ENCODE data around the gene PRPF18. TPM values are rescaled to one million over a fixed set of nuclear protein-coding genes. Genes with fewer than 3 reads are reported as not detected.

The PRPF18 gene
- total and polyA plus RNA-seq, 5 donors from 2014 or later: 29.6 to 43.7 (median 40.9) TPM

DNA sequence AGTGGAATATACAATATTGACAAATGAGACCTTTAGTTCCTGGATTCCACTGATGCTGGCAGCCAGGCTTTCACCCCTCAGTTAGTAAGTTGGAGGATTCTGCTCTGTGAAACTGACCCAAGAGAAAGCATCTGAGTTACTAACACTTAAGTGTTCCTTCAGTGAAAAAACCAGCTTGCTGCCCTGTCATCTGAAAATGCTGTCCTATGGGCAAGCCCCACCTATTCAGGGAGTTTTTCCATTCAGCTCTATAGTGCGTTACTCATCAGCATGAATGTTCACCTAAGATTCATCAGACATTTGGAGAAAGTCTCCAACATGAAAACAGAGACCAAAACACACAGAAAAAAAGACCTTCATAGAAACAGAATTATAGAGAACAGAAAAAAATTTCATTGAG lies 37.9 kb downstream of the PRPF18 start:
- ATAC-seq (ENCODE audit: low read depth in 2 of 2) (no peak), DNase-seq (no peak)
- H3K27me3 Mint-ChIP-seq: no peaks in the 10 kb centered on the region
- H3K4me1 ChIP-seq (ENCODE audit: control insufficient read depth, insufficient read depth, low read length, poor library complexity, severe bottlenecking): no peaks in the 10 kb centered on the region
- no peak overlapping the region for H3K4me3 ChIP-seq (ENCODE audit: low read depth, low read length)
- no peaks in the 10 kb centered on the region for H3K9me3 Mint-ChIP-seq
- no peak overlapping the region for H3K27ac Mint-ChIP-seq
- H3K36me3 Mint-ChIP-seq: peaks cover 33% of the 10 kb centered on the region
- H3K27ac ChIP-seq (ENCODE audit: insufficient read depth, low read length, poor library complexity, severe bottlenecking): no peak overlapping the region
- H3K27me3 ChIP-seq (ENCODE audit: control insufficient read depth, insufficient read depth, low read length): no peaks in the 10 kb centered on the region
- H3K36me3 ChIP-seq (ENCODE audit: control insufficient read depth, insufficient read depth, low read length): peaks cover 46% of the 10 kb centered on the region
- peaks cover 0 to 15% (median 1%) of the 10 kb centered on the region in 4 donors for H3K4me1 Mint-ChIP-seq
- H3K4me3 Mint-ChIP-seq: no peak overlapping the region
- H3K9me3 ChIP-seq (ENCODE audit: control insufficient read depth in 2 of 2, low read length in 2 of 2): no peaks in the 10 kb centered on the region

DNA sequence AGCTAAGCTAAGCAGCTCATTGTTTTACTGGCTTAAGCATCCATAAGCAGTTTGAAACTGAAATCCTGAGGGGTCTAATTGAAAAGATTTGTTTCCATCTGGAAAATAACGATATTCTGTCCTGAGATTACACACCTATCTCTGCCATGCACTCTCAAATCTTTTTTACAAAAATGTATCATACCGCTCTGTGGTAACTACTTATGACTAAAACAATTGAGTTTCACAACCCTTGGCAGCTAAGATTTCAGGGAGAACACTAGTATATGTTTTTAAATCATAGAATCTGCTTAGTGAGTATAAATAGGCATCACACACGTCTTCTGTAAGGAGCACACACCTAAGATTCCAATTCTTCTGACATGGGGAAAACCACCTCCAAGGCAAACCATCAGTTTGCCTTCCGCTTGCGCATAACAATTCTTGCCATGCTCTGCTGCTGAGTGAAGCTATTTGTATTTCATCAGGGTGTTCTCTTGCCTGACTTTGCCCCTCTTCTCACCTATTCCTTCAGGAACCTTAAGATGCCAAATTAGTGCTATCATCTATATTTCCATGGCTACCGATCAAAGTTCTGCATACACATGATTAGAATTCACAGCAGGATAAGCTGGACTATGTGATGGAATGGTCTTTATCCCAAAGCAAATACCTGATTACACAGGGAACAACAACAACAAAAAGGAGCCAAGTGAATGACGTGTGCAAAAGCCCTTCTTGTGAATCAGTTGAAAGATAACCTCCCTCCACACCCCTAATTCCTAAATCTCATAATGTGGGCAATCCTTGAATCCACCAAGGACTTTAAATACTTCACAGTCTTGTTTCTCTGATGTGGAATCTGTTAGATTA lies 40.9 kb downstream of the PRPF18 start:
- H3K4me3 Mint-ChIP-seq: no peak overlapping the region
- Histone ChIP-seq H3K27me3 (ENCODE audit: control insufficient read depth, insufficient read depth, low read length) (no peaks in the 10 kb centered on the region), H3K9me3 (ENCODE audit: control insufficient read depth in 2 of 2, low read length in 2 of 2) (no peaks in the 10 kb centered on the region), H3K36me3 (ENCODE audit: control insufficient read depth, insufficient read depth, low read length) (peaks cover 55% of the 10 kb centered on the region), H3K4me3 (ENCODE audit: low read depth, low read length) (no peak overlapping the region), H3K4me1 (ENCODE audit: control insufficient read depth, insufficient read depth, low read length, poor library complexity, severe bottlenecking) (no peaks in the 10 kb centered on the region), H3K27ac (ENCODE audit: insufficient read depth, low read length, poor library complexity, severe bottlenecking) (no peak overlapping the region)
- H3K27ac Mint-ChIP-seq: no peak overlapping the region
- H3K4me1 Mint-ChIP-seq: peaks cover 0 to 5% (median 1%) of the 10 kb centered on the region in 4 donors
- ATAC-seq (ENCODE audit: low read depth in 2 of 2) (no peak), DNase-seq (no peak)
- H3K36me3 Mint-ChIP-seq: peaks cover 36% of the 10 kb centered on the region
- H3K9me3 Mint-ChIP-seq: no peaks in the 10 kb centered on the region
- no peaks in the 10 kb centered on the region for H3K27me3 Mint-ChIP-seq

DNA sequence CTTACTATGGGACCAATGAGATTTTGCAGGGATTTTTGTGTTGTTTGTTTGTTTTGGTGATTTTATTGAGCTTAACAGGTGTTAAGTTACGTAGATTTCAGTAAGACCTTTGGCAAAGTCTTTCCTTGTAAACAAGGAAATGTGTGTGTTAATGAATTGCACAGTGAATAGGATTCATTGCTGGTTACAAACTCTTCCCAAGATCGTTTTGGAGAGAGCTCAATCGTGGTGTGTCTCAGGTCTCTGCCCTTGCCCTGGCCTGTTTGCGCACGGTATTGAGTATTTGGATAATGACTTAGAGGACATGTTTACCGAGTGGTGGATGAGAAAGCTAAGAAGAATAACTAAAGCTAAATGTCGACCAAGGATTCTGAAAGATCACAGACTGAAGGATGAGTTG lies 41.9 kb downstream of the PRPF18 start:
- Mint-ChIP-seq H3K4me1 (peaks cover 0 to 5% (median 1%) of the 10 kb centered on the region in 4 donors), H3K4me3 (no peak overlapping the region), H3K9me3 (no peaks in the 10 kb centered on the region), H3K36me3 (peaks cover 45% of the 10 kb centered on the region), H3K27me3 (no peaks in the 10 kb centered on the region), H3K27ac (peak overlapping the region in 1 of 3 donors; percentile 6)
- H3K4me1 ChIP-seq (ENCODE audit: control insufficient read depth, insufficient read depth, low read length, poor library complexity, severe bottlenecking): no peaks in the 10 kb centered on the region
- no peak overlapping the region for H3K27ac ChIP-seq (ENCODE audit: insufficient read depth, low read length, poor library complexity, severe bottlenecking)
- DNase-seq (no peak), ATAC-seq (ENCODE audit: low read depth in 2 of 2) (no peak)
- no peak overlapping the region for H3K4me3 ChIP-seq (ENCODE audit: low read depth, low read length)
- no peaks in the 10 kb centered on the region for H3K27me3 ChIP-seq (ENCODE audit: control insufficient read depth, insufficient read depth, low read length)
- no peaks in the 10 kb centered on the region for H3K9me3 ChIP-seq (ENCODE audit: control insufficient read depth in 2 of 2, low read length in 2 of 2)
- H3K36me3 ChIP-seq (ENCODE audit: control insufficient read depth, insufficient read depth, low read length): peaks cover 60% of the 10 kb centered on the region

DNA sequence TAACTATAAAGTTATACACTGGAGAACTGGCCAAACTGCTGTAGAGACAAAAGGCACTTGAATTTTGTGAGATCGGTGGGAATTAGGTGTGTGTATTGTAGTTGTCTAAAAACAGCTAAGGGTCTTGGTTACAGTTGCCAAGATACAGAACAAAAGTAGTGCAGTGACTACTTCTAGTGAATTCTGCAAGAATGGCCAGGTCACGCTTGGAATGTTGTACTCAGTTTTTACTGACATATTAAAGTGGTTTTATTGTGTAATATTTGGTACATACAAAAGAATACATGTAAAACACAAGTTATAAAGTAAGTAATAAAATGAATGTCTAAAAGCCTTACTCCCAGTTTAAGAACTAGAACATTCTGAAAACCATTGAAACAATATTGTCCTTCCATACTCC lies 42.4 kb downstream of the PRPF18 start:
- no peak for DNase-seq
- no peaks in the 10 kb centered on the region for H3K27me3 ChIP-seq (ENCODE audit: control insufficient read depth, insufficient read depth, low read length)
- no peak overlapping the region for H3K27ac Mint-ChIP-seq
- peaks cover 0 to 5% (median 1%) of the 10 kb centered on the region in 4 donors for H3K4me1 Mint-ChIP-seq
- no peak overlapping the region for H3K27ac ChIP-seq (ENCODE audit: insufficient read depth, low read length, poor library complexity, severe bottlenecking)
- no peak for ATAC-seq (ENCODE audit: low read depth in 2 of 2)
- H3K9me3 ChIP-seq (ENCODE audit: control insufficient read depth in 2 of 2, low read length in 2 of 2): no peaks in the 10 kb centered on the region
- peaks cover 60% of the 10 kb centered on the region for H3K36me3 ChIP-seq (ENCODE audit: control insufficient read depth, insufficient read depth, low read length)
- H3K36me3 Mint-ChIP-seq: peaks cover 48% of the 10 kb centered on the region
- no peaks in the 10 kb centered on the region for H3K27me3 Mint-ChIP-seq
- no peaks in the 10 kb centered on the region for H3K9me3 Mint-ChIP-seq
- H3K4me1 ChIP-seq (ENCODE audit: control insufficient read depth, insufficient read depth, low read length, poor library complexity, severe bottlenecking): no peaks in the 10 kb centered on the region
- H3K4me3 ChIP-seq (ENCODE audit: low read depth, low read length): no peak overlapping the region
- H3K4me3 Mint-ChIP-seq: no peak overlapping the region

DNA sequence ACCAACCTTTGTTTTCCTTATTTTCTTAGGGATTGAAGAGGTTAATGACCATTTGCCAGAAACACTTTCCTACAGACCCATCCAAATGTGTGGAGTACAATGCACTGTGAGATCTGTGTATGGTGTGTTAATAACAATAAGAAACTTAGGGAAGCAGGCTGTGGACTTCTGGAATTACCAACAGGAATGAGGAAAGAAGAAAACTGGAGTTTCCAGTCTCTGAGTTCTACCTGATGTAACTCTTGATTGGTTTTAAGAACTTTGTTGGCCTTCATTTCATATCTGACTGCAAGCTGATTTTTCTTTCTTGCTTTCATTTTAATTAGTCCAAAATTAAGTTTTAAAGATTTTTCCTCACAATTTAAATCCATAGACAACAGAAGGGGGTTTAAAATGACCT lies 43.5 kb downstream of the PRPF18 start:
- Mint-ChIP-seq H3K27ac (no peak overlapping the region), H3K4me3 (no peak overlapping the region), H3K9me3 (no peaks in the 10 kb centered on the region), H3K4me1 (peaks cover 0 to 5% (median 1%) of the 10 kb centered on the region in 4 donors), H3K27me3 (no peaks in the 10 kb centered on the region), H3K36me3 (peaks cover 49% of the 10 kb centered on the region)
- no peaks in the 10 kb centered on the region for H3K27me3 ChIP-seq (ENCODE audit: control insufficient read depth, insufficient read depth, low read length)
- no peak overlapping the region for H3K27ac ChIP-seq (ENCODE audit: insufficient read depth, low read length, poor library complexity, severe bottlenecking)
- ATAC-seq (ENCODE audit: low read depth in 2 of 2): no peak
- no peak for DNase-seq
- peaks cover 53% of the 10 kb centered on the region for H3K36me3 ChIP-seq (ENCODE audit: control insufficient read depth, insufficient read depth, low read length)
- H3K9me3 ChIP-seq (ENCODE audit: control insufficient read depth in 2 of 2, low read length in 2 of 2): no peaks in the 10 kb centered on the region
- H3K4me3 ChIP-seq (ENCODE audit: low read depth, low read length): no peak overlapping the region
- no peaks in the 10 kb centered on the region for H3K4me1 ChIP-seq (ENCODE audit: control insufficient read depth, insufficient read depth, low read length, poor library complexity, severe bottlenecking)

DNA sequence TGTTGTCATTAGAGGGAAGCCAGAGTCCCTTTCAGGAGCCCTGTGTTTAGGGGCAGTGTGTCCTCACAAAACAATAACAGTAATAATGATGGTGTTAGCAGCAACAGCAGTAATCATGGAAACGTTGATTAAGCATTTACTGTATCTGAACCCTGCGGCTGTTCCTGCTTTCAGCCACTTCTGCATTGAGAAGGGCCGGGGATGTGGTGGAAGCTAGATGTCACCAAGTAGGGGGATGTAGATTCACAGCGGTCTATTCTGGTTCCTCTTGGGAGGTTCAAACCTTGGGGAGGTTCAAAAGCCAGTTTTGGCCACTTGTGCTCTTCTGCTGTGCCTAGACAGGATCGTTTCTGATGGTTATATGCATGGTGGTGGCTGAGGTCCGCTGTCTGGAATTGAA lies 44.8 kb downstream of the PRPF18 start:
- Histone ChIP-seq H3K4me1 (ENCODE audit: control insufficient read depth, insufficient read depth, low read length, poor library complexity, severe bottlenecking) (no peaks in the 10 kb centered on the region), H3K36me3 (ENCODE audit: control insufficient read depth, insufficient read depth, low read length) (peaks cover 49% of the 10 kb centered on the region), H3K4me3 (ENCODE audit: low read depth, low read length) (no peak overlapping the region), H3K27ac (ENCODE audit: insufficient read depth, low read length, poor library complexity, severe bottlenecking) (no peak overlapping the region), H3K27me3 (ENCODE audit: control insufficient read depth, insufficient read depth, low read length) (no peaks in the 10 kb centered on the region), H3K9me3 (ENCODE audit: control insufficient read depth in 2 of 2, low read length in 2 of 2) (no peaks in the 10 kb centered on the region)
- Mint-ChIP-seq H3K9me3 (no peaks in the 10 kb centered on the region), H3K36me3 (peaks cover 57% of the 10 kb centered on the region), H3K27me3 (no peaks in the 10 kb centered on the region), H3K4me1 (peaks cover 0 to 5% (median 1%) of the 10 kb centered on the region in 4 donors), H3K27ac (no peak overlapping the region), H3K4me3 (no peak overlapping the region)
- ATAC-seq (ENCODE audit: low read depth in 2 of 2) (no peak), DNase-seq (no peak)

DNA sequence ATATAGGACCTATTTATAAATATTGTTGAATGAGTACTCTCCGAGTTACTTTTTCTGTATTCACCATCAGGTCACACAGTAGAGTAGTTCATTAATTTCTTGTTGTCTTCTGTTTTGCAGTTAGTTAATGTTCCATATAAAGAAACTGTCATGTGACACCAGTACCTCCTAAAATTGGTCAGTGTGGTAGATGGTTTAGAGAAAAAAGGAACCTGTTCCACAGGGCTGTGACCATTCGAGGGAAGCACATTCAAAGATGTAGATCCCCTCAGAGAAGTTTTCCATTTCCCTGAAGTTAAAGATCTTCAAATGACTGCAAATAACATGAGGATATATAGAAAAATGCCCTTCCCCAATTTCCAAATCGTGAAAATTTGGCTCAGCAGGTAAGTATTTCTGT lies 45.7 kb downstream of the PRPF18 start:
- peaks cover 0 to 5% (median 1%) of the 10 kb centered on the region in 4 donors for H3K4me1 Mint-ChIP-seq
- H3K27me3 Mint-ChIP-seq: no peaks in the 10 kb centered on the region
- H3K27me3 ChIP-seq (ENCODE audit: control insufficient read depth, insufficient read depth, low read length): no peaks in the 10 kb centered on the region
- no peak overlapping the region for H3K27ac ChIP-seq (ENCODE audit: insufficient read depth, low read length, poor library complexity, severe bottlenecking)
- H3K4me1 ChIP-seq (ENCODE audit: control insufficient read depth, insufficient read depth, low read length, poor library complexity, severe bottlenecking): no peaks in the 10 kb centered on the region
- DNase-seq (no peak), ATAC-seq (ENCODE audit: low read depth in 2 of 2) (no peak)
- peaks cover 64% of the 10 kb centered on the region for H3K36me3 Mint-ChIP-seq
- peaks cover 42% of the 10 kb centered on the region for H3K36me3 ChIP-seq (ENCODE audit: control insufficient read depth, insufficient read depth, low read length)
- H3K4me3 Mint-ChIP-seq: no peak overlapping the region
- no peaks in the 10 kb centered on the region for H3K9me3 Mint-ChIP-seq
- peak overlapping the region in 1 of 3 donors; percentile 6 for H3K27ac Mint-ChIP-seq
- no peak overlapping the region for H3K4me3 ChIP-seq (ENCODE audit: low read depth, low read length)
- H3K9me3 ChIP-seq (ENCODE audit: control insufficient read depth in 2 of 2, low read length in 2 of 2): no peaks in the 10 kb centered on the region

DNA sequence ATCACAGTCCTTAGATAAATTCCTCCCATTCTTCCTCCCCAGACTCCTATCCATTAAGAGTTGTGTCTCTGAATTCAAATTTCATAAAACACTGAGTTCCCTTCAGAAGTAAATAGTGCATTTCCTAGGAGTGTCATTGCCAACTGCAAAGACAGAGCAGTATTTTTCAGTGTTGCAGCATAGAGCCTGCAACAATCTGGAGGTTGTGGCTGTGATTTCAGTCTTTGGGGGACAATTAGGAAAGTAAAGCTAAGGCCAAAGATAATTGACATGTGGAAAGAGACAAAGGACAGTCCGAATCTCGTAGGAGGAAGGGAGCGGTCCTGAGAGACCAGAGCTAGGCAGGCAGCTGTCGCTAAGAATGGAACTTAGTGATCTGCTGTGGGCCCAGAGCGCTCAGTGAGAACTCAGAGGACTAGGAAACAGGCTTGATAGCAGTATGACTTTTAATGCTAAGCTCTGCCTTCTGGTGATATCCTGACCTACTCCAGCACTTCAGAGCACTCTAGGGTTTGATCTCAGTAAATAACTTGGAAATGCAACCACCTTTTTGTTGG lies 46.2 kb downstream of the PRPF18 start:
- H3K27ac ChIP-seq (ENCODE audit: insufficient read depth, low read length, poor library complexity, severe bottlenecking): no peak overlapping the region
- H3K9me3 ChIP-seq (ENCODE audit: control insufficient read depth in 2 of 2, low read length in 2 of 2): no peaks in the 10 kb centered on the region
- no peaks in the 10 kb centered on the region for H3K9me3 Mint-ChIP-seq
- H3K4me1 ChIP-seq (ENCODE audit: control insufficient read depth, insufficient read depth, low read length, poor library complexity, severe bottlenecking): no peaks in the 10 kb centered on the region
- no peak overlapping the region for H3K4me3 ChIP-seq (ENCODE audit: low read depth, low read length)
- peaks cover 69% of the 10 kb centered on the region for H3K36me3 Mint-ChIP-seq
- no peaks in the 10 kb centered on the region for H3K27me3 ChIP-seq (ENCODE audit: control insufficient read depth, insufficient read depth, low read length)
- peaks cover 0 to 5% (median 1%) of the 10 kb centered on the region in 4 donors for H3K4me1 Mint-ChIP-seq
- ATAC-seq (ENCODE audit: low read depth in 2 of 2) (no peak), DNase-seq (no peak)
- no peaks in the 10 kb centered on the region for H3K27me3 Mint-ChIP-seq
- H3K36me3 ChIP-seq (ENCODE audit: control insufficient read depth, insufficient read depth, low read length): peaks cover 47% of the 10 kb centered on the region
- peak overlapping the region in 1 of 3 donors; percentile 6 for H3K27ac Mint-ChIP-seq
- no peak overlapping the region for H3K4me3 Mint-ChIP-seq

All from CD4-positive, CD25-positive, alpha-beta regulatory T cell (primary cell).